ENCODE data around the gene COL18A1. TPM values are rescaled to one million over a fixed set of nuclear protein-coding genes. Genes with fewer than 3 reads are reported as not detected.

Gene COL18A1
- total and polyA plus RNA-seq, 9 of the 15 experiments (the other 6 are each of a cell fraction or from before 2014, with no cell fraction given) = 0.14 to 16.4 (median 2.0) TPM

DNA sequence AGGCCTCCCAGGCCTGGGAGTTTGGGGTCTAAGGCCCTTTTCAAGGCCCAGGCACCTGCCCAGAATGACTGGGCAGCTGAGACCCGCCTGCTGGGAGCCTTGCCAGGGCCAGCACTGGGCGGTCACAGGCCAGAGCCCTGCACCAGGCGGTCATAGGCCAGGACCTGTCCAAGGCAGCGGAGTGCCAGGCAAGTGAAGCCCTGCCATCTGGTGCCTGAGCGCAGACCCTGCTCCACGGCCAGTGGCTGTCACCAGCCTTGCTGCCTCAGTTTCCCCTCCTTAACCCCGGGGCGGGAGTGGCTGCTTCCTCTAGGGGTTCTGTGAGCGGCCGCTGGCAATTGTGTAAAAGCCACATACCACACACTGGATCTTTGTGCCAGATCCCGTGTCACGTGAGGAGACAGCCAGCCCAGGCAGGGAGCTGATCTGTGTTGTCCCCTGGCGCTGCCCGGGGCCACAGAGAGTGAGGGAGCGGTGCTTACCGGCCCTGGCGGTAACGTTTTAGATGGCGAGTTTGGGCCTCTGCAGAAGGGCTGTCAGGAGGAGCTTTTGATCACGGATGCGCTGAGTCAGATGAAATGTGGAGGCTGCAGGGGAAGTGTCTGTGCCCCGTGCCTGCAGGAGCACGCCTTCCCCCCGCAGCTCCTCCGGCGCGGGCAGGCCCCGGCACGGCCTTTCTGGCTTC lies 4.6 kb downstream of the COL18A1 start:
- no peaks in the 10 kb centered on the region for H3K36me3 ChIP-seq (ENCODE audit: control insufficient read depth, insufficient read depth, low read length)
- H3K79me2 ChIP-seq (ENCODE audit: control insufficient read depth, insufficient read depth, low read length) = peaks cover 42% of the 10 kb centered on the region
- no peak for FAIRE-seq
- no peak overlapping the region for H2AFZ ChIP-seq (ENCODE audit: low read depth, low read length)
- peak in 1 of 4 experiments; percentile 31 for DNase-seq (ENCODE audit: extremely low read depth in 1 of 4, low spot score in 3 of 4)
- in situ Hi-C loops (cut with MboI) = no loop called here
- intact Hi-C loops (cut with micrococcal nuclease) = no loop called here
- H3K4me1 ChIP-seq (replicated peaks in 1 of 2; ENCODE audit: control insufficient read depth in 2 of 2, insufficient read depth in 2 of 2, low read length in 2 of 2) = peaks cover 47 to 93% of the 10 kb centered on the region in 2 experiments
- ChIA-PET CTCF (ENCODE audit: low intra/inter-chr PET ratio) (no interaction called here), POLR2A (interaction anchor here (0.6 to 1.6 kb wide), 8 partner anchors 8 to 92 kb away, joined by 3 to 6 read pairs (median 4); no protein-coding TSS in a partner anchor)
- no TSS peak for BruUV-seq (replicated peaks)
- 83% methylated on average over 29 of the region's 29 CpGs for WGBS (ENCODE audit: insufficient coverage, low coverage, missing lambda C conversion rate)
- no peak for ATAC-seq
- H3K9me1 ChIP-seq (ENCODE audit: control insufficient read depth, insufficient read depth, low read length) = peaks cover 5% of the 10 kb centered on the region
- peak overlapping the region in 1 of 2 experiments; percentile 57; a peak in 2 of 4 replicates for H3K9ac ChIP-seq (ENCODE audit: insufficient read depth in 1 of 2, low read depth in 2 of 2, low read length in 2 of 2)
- H3K4me3 ChIP-seq = no peak overlapping the region
- no peaks in the 10 kb centered on the region for H3K9me3 ChIP-seq (replicated peaks; ENCODE audit: control insufficient read depth, insufficient read depth, low read depth, low read length)
- H3K4me2 ChIP-seq (ENCODE audit: insufficient read depth, low read length) = peak overlapping the region; percentile 63; the same call in 1 of the 2 replicates
- 0 out of 2 replicates have a peak, but pooled peaks cover 5% of the 10 kb centered on the region for H4K20me1 ChIP-seq (replicated peaks; ENCODE audit: control insufficient read depth, insufficient read depth, low read length)
- no peak overlapping the region for H3K27ac ChIP-seq (ENCODE audit: extremely low read depth, low read depth, low read length)
- H3K27me3 ChIP-seq (ENCODE audit: control insufficient read depth in 2 of 2, insufficient read depth in 2 of 2, low read length in 2 of 2) = no peaks in the 10 kb centered on the region
- TF ChIP-seq RBFOX2 (IDR thresholded peaks at IDR 0.05; ENCODE audit: low read depth, low read length) (0 out of 2 replicates have a peak, but pooled peaks have one; percentile 22), ZNF551 (CRISPR knock-in tag; IDR thresholded peaks at IDR 0.05) (no peak), NFE2 (IDR thresholded peaks at IDR 0.05; ENCODE audit: low read depth) (0 out of 2 replicates have a peak, but pooled peaks have one; percentile 15), ZNF316 (IDR thresholded peaks at IDR 0.05) (peak; percentile 85), MAFK (IDR thresholded peaks at IDR 0.05; ENCODE audit: low read length) (peak; percentile 44; the same call in 1 of the 2 replicates), KDM5B (IDR thresholded peaks at IDR 0.05; ENCODE audit: insufficient replicate concordance, low read depth, low read length) (peak; percentile 44), C11orf30 (IDR thresholded peaks at IDR 0.05; ENCODE audit: low read depth) (peak; percentile 82), ZNF668 (CRISPR knock-in tag; IDR thresholded peaks at IDR 0.05) (no peak), GABPB1 (CRISPR knock-in tag; IDR thresholded peaks at IDR 0.05) (0 out of 2 replicates have a peak, but pooled peaks have one; percentile 30), ZNF696 (CRISPR knock-in tag; conservative IDR thresholded peaks at IDR 0.05) (no peak), FOXJ3 (CRISPR knock-in tag; IDR thresholded peaks at IDR 0.05) (no peak)
- TF ChIP-seq, protein P1, sequence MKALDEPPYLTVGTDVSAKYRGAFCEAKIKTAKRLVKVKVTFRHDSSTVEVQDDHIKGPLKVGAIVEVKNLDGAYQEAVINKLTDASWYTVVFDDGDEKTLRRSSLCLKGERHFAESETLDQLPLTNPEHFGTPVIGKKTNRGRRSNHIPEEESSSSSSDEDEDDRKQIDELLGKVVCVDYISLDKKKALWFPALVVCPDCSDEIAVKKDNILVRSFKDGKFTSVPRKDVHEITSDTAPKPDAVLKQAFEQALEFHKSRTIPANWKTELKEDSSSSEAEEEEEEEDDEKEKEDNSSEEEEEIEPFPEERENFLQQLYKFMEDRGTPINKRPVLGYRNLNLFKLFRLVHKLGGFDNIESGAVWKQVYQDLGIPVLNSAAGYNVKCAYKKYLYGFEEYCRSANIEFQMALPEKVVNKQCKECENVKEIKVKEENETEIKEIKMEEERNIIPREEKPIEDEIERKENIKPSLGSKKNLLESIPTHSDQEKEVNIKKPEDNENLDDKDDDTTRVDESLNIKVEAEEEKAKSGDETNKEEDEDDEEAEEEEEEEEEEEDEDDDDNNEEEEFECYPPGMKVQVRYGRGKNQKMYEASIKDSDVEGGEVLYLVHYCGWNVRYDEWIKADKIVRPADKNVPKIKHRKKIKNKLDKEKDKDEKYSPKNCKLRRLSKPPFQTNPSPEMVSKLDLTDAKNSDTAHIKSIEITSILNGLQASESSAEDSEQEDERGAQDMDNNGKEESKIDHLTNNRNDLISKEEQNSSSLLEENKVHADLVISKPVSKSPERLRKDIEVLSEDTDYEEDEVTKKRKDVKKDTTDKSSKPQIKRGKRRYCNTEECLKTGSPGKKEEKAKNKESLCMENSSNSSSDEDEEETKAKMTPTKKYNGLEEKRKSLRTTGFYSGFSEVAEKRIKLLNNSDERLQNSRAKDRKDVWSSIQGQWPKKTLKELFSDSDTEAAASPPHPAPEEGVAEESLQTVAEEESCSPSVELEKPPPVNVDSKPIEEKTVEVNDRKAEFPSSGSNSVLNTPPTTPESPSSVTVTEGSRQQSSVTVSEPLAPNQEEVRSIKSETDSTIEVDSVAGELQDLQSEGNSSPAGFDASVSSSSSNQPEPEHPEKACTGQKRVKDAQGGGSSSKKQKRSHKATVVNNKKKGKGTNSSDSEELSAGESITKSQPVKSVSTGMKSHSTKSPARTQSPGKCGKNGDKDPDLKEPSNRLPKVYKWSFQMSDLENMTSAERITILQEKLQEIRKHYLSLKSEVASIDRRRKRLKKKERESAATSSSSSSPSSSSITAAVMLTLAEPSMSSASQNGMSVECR (CRISPR knock-in tag; IDR thresholded peaks at IDR 0.05) = 0 out of 2 replicates have a peak, but pooled peaks have one; percentile 41
- TF ChIP-seq, protein P2, sequence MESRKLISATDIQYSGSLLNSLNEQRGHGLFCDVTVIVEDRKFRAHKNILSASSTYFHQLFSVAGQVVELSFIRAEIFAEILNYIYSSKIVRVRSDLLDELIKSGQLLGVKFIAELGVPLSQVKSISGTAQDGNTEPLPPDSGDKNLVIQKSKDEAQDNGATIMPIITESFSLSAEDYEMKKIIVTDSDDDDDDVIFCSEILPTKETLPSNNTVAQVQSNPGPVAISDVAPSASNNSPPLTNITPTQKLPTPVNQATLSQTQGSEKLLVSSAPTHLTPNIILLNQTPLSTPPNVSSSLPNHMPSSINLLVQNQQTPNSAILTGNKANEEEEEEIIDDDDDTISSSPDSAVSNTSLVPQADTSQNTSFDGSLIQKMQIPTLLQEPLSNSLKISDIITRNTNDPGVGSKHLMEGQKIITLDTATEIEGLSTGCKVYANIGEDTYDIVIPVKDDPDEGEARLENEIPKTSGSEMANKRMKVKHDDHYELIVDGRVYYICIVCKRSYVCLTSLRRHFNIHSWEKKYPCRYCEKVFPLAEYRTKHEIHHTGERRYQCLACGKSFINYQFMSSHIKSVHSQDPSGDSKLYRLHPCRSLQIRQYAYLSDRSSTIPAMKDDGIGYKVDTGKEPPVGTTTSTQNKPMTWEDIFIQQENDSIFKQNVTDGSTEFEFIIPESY (CRISPR knock-in tag; IDR thresholded peaks at IDR 0.05) = peak; percentile 98
- TF ChIP-seq, protein P3, sequence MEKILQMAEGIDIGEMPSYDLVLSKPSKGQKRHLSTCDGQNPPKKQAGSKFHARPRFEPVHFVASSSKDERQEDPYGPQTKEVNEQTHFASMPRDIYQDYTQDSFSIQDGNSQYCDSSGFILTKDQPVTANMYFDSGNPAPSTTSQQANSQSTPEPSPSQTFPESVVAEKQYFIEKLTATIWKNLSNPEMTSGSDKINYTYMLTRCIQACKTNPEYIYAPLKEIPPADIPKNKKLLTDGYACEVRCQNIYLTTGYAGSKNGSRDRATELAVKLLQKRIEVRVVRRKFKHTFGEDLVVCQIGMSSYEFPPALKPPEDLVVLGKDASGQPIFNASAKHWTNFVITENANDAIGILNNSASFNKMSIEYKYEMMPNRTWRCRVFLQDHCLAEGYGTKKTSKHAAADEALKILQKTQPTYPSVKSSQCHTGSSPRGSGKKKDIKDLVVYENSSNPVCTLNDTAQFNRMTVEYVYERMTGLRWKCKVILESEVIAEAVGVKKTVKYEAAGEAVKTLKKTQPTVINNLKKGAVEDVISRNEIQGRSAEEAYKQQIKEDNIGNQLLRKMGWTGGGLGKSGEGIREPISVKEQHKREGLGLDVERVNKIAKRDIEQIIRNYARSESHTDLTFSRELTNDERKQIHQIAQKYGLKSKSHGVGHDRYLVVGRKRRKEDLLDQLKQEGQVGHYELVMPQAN (IDR thresholded peaks at IDR 0.05; ENCODE audit: borderline replicate concordance) = no peak
